GM18861 (cell line): ENCODE data around the gene ATXN10.
"Not testable (repeated sequence)": the region's sequence is repeated elsewhere in the genome, so short reads cannot be mapped to it uniquely, and the experiment has no call there.

Source experiments
- ATAC-seq: cut with Tn5 transposase; IDR thresholded peaks from one replicate; pipeline ENCODE4 v1.9.1; 2021; ENCODE audit not compliant: unreplicated experiment

ATXN10 gene

GRCh38 chr22:45671783-45672563, at the start of gene ATXN10:
TSS of gene ATXN10 (plus strand) at chr22:45671834. CDS start at chr22:45672064, 230 bp downstream.
- ATAC-seq: peak; percentile 39

- no peak for ATAC-seq
Observed at GRCh38 chr22:45621836-45622600, 49.6 kb upstream of the ATXN10 start.

DNA sequence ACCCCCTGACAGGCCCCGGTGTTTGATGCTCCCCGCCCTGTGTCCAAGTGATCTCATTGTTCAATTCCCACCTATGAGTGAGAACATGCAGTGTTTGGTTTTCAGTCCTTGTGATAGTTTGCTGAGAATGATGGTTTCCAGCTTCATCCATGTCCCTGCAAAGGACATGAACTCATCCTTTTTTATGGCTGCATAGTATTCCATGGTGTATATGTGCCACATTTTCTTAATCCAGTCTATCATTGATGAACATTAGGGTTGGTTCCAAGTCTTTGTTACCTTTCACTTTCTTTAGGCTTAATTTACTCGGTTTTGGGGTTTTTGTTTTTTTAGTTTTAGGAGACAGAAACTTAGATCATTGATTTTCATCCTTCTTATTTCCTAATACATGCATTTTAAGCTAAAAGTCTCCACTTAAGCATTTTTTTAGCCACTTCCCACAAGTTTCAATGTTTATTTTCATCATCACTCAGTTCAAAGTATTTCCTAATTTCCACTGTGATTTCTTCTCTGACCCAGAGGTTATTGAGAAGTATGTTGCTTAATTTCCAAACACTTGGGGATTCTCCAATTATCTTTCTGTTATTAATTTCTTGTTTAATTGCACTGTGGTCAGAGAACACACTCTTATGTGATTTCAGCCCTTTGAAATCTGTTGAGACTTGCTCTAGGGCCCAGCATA, 48.0 kb upstream of the ATXN10 start:
- ATAC-seq: not testable (repeated sequence)

GRCh38 chr22:45626198-45626651, 45.4 kb upstream of the ATXN10 start:
- no peak for ATAC-seq

- ATAC-seq: no peak
Observed at GRCh38 chr22:45627489-45628233, 44.0 kb upstream of the ATXN10 start.

DNA sequence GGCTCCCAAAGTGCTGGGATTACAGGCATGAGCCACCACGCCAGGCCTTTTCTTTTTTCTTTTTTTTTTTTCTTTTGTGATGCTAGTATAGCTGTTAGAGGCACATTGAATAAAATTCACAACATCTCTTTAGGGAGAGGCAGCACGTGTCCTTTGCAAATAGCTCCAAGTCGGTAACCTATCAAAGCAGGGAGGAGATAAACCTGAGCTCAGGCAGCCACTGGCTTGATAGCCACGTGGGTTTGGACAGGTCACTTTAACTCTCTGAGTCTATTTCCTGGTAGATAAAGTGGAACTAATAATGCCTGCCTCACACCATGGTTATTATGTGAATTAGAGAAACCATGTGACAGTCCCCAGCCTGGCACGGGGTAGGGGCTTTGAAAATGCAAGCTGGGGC, 43.1 kb upstream of the ATXN10 start:
- ATAC-seq: no peak

DNA sequence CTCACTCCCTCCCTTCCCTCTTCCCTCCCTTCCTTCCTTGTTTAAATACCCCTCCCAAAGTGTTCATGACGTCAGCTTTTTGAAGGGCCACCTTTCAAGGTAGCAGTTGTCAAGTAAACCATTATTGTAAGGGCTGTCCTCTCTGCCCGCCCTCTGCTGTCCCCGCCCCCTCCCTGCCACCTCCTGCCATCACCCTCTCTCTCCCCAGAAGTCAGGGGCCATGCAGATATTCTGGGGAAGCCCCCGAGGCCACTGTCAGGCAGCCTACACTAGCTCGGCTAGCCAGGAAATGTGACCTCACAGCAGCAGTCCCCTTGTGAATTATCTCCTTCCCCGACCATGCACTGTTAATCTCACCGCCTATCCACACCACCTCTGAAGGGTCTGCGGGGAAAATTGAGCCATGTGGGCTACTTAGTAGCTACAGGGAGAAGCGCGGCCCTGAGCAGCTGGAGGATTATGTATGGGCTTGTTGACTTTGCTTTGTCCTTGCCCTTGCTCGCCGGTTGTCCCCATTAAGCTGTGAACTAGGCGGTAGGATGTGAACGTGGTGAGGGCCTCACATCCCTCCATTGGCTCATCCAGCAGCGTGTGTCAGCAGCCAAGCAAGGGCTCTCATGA, 42.1 kb upstream of the ATXN10 start:
- ATAC-seq: no peak

DNA sequence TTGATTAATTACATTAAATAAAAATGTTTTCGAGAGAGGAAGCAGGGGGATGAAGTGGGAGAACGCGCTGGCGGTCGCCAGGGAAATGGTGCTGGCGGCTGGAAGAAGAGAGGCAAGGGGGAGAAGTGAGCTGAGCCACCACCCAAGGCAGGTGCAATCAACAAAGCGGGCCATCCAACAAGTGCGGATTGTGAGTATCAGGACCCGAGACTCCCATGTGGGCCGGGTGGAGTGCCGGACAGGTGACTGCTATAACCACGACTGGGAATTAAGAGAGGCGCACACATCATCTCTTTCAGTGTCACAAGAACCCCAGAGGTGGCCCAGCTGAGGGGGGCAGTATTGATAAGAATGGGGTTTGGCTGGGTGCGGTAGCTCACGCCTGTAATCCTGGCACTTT, 41.2 kb upstream of the ATXN10 start:
- ATAC-seq: no peak

DNA sequence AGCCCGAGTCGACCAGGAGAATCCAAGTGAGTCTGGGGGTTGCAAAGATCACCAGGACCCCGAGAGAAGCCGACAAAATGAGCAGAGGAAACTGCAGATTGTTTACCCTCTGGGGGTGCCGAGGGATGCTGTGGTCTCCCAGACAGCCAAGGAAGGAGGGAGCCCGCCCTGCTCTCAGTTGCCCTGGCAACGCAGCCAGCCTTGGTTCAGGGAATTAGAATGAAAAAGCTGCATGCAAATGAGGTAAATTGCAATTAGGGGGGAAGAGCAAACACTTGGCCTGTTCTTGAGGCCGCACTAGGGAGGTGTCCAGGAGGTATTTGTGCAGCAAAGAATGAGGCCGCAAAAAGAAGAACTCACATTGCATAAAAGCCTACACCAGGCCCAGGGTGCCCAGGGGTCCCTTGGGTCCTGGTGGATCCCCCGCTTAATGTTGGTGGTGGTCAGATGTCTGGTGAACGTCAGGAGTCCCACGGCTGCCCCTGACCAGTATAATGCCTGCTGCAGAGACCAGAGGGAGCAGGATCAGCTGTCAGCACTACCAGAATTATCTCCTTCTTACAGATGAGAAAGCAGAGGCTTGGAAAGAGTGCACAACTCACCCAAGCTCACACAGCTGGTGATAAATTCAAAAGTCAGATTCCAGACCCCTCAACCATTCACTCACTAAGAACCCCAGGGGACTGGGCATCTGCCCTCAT, 40.3 kb upstream of the ATXN10 start:
- no peak for ATAC-seq

DNA sequence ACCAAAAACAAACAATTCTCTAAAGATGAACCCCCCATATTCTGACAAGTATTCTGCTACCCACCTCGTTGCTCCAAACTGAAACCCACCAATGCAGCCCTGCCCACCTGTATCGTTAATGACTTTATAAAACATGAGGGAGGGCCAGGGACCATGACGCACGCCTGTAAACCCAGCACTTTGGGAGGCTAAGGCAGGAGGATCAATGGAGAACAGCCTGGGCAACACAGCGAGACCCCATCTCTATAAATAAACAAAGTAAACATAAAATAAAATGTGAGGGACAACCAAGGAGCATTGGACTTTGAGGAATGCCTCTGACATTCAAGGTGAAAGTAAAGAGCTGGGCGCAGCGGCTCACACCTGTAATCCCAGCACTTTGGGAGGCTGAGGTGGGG, 39.8 kb upstream of the ATXN10 start:
- no peak for ATAC-seq

GRCh38 chr22:45632791-45633515, 38.7 kb upstream of the ATXN10 start:
- ATAC-seq: no peak

- no peak for ATAC-seq
Observed at GRCh38 chr22:45636683-45637082, 35.0 kb upstream of the ATXN10 start.

DNA sequence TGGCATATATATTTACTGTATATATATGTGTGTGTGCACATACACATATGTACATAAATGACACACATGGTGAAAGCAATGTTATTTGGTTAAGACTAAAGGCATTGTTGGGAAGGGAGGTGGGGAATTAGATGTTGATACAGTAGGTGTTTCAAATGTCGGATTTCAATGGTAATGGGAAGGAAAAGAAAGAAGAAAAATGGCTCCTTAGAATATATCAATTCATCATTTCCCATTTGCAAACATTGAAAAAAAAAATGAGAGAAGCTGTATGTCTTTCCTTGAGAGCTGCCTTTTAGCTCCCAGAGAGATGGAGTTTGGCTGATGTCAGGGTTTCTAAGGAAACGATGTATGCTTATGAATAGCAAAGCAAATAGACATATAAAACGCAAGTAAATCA, 33.4 kb upstream of the ATXN10 start:
- ATAC-seq: no peak

DNA sequence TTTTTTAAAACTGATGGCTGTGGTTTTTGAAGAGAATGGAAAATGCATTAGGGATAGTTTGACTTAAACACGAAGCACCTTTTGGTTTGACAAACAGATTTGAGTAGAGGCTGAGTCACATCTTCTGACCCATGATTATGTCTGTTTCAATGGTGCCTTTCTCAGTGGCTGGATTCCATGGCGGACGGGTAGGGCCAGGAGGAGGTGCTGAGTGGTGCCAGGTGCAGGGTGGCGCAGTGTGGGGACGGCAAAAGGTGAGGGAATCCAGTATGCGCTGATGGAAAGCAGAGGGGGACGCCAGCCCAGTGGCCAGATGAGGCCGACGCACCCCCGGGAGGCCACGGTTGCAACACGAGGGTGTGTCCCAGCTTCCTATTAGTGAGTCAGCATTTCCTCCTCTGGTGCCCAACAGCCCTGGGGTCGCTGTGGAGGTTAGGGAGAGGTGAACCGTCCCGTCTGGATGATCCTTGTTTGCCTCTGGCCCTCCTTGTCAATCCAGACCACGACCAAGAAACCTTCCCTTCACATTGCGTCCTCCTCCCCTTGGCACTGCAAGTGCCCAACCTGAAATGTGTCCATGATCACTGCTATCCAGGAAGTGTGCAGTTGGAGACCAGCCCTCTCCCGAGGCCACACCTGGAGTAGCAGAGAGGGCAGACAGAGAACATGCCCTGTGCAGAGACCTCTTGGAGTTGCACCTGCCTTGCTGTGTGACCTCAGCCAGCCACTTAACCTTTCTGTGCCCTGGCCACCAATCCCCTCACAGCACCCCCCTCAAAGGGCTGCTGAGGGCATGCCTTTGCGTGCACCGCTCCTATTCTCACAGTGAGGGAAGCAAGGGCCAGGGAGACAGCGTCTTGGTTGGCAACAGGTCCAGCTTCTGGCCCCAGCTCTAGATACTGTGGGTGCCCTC, 32.5 kb upstream of the ATXN10 start:
- no peak for ATAC-seq

GRCh38 chr22:45639747-45640102, 31.9 kb upstream of the ATXN10 start:
- no peak for ATAC-seq

- ATAC-seq: no peak
Observed at GRCh38 chr22:45640291-45640940, 31.2 kb upstream of the ATXN10 start.

DNA sequence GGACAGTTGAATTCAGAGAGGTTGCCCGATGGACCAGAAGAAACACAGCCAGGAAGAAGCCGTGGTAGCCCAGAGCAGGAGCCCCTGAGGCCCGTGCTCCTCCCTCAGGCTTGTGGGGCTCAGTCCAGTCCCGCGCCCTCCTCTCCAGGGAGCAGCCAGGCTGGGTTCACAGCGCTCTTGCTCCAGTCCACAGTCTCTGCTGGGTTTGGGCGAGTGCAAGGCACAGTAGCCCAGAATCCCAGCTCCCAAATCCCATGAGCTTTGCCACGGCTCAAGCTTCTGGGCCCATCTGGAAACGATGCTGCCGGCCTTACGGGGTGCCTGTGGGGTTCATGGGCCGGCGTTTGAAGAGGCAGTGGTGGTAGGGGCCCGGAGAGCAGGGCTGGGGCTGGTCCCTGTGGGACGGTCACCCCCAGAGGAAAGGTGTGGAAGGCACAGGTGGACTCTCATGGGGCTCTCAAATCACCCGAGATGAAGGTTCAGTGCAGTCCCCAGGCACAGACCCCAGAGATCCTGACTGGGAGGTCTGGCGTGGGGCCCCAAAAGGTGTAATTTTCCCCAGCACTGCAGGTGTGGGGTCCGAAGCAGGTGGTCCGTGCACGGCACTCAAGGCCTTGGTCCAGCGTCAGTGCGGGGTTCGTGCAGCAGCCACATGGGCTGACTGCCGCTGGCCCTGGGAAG, 30.6 kb upstream of the ATXN10 start:
- no peak for ATAC-seq
